Heart left ventricle (tissue), 13 donors: Measurements from ENCODE around the gene DLX4.

ENCODE experiments used
- CTCF ChIP-seq, 12 donors: fragments of 200-600 bp; sonication (generic) in 4 of 12; IDR thresholded peaks; one replicate each; pipeline versions ENCODE4 v1.5.0 to v1.8.0; 2018 to 2022; ENCODE audit warnings: antibody characterized with exemption in 12 of 12, mild to moderate bottlenecking in 5 of 12
- POLR2A ChIP-seq, 2 donors: fragments of 450-650 bp; IDR thresholded peaks; one replicate each; pipeline ENCODE4 v1.6.1; 2017; ENCODE audit warnings: antibody characterized with exemption in 2 of 2, mild to moderate bottlenecking in 2 of 2, moderate library complexity in 2 of 2
- donor health status: ischemic (EF 13 %, LVEDD 7.1; RV severe dilation, severe dysfunction).
- donor health status: DM: no; HTN: yes; CAD: no.
- donor health status: DM: no; HTN: no; CAD: no.
- donor health status: ischemic (EF 25% LVEDD 6.9; RV normal size, moderate dysfunction).
- donor health status: ischemic (EF 25% LVEDD 5.7; RV mildly dilated, moderate dysfunction).
- donor health status: ischemic (EF 35%, LVEDD 5.7; RV mildly dilated, moderate dysfunction).
- donor health status: nonischemic (EF 11% LVEDD 7.7; RV severe dilation, severe dysfunction).
- donor health status: DM: yes; HTN: yes; CAD: no.
- donor health status: PGD.
- donor health status: ischemic (EF 29% LVEDD 5.4; RV normal size, mild dysfunction).
- donor health status: nonischemic (EF 23%, LVEDD 6.1; RV moderate dilation, normal function).

GRCh38 chr17:49941427-49941826 lies 27.6 kb upstream of the DLX4 start:
- TF ChIP-seq CTCF (IDR thresholded peaks at IDR 0.05) (no peak), POLR2A (IDR thresholded peaks at IDR 0.05) (no peak)
